Epithelial cell of proximal tubule (primary cell): ENCODE results near the gene PREB. TPM values are rescaled to one million over a fixed set of nuclear protein-coding genes. Genes with fewer than 3 reads are reported as not detected.
A peak's percentile ranks its signal among the peaks of the same experiment; 100 is the strongest.
"Not testable (repeated sequence)": the region's sequence is repeated elsewhere in the genome, so short reads cannot be mapped to it uniquely, and the experiment has no call there.

Source experiments
- DNase-seq: peaks from one replicate; pipeline ENCODE4 v3.0.0-alpha.2; 2011; ENCODE audit warnings: low read depth
- H3K4me3 ChIP-seq: 2 replicates; pipeline ENCODE4 v1.5.1; 2011; ENCODE audit warnings: low read depth, mild to moderate bottlenecking, low read length
- CTCF ChIP-seq: conservative IDR thresholded peaks from 2 replicates; pipeline ENCODE4 v1.5.1; 2012; ENCODE audit warnings: low read depth, mild to moderate bottlenecking, low read length
- total RNA-seq: library from RNA; depleted of rRNA; stranded (reverse); fragments of >200 nt; gene quantifications from 2 replicates; pipeline ENCODE4 v1.2.3, GENCODE V29; 2015

PREB gene
- total RNA-seq = 53.3 and 77.1 TPM in 2 replicates

- peak within 1 kb of the TSS; percentile 75 for H3K4me3 ChIP-seq
- peak; percentile 9 for DNase-seq
- peak; percentile 35 for TF ChIP-seq CTCF
Observed at GRCh38 chr2:27133905-27134780, at the start of gene PREB. Gene PREB, minus strand, starts transcription at chr2:27134636. Its CDS starts 215 bp downstream, at chr2:27134421.

GRCh38 chr2:27184115-27184514, 49.7 kb upstream of the PREB start:
- no peak for TF ChIP-seq CTCF
- no peak overlapping the region for H3K4me3 ChIP-seq
- no peak for DNase-seq

- no peak for TF ChIP-seq CTCF
- DNase-seq = no peak
- no peak overlapping the region for H3K4me3 ChIP-seq
Observed at GRCh38 chr2:27182346-27182745, 47.9 kb upstream of the PREB start.

GRCh38 chr2:27179344-27180000, 45.0 kb upstream of the PREB start:
- H3K4me3 ChIP-seq = no peak overlapping the region
- DNase-seq = no peak
- TF ChIP-seq CTCF = no peak

GRCh38 chr2:27178469-27178868, 44.0 kb upstream of the PREB start:
- DNase-seq = no peak
- no peak for TF ChIP-seq CTCF
- H3K4me3 ChIP-seq = no peak overlapping the region

- no peak for DNase-seq
- TF ChIP-seq CTCF = no peak
- H3K4me3 ChIP-seq = no peak overlapping the region
Observed at GRCh38 chr2:27177441-27178351, 43.3 kb upstream of the PREB start.

- H3K4me3 ChIP-seq, DNase-seq: not testable (repeated sequence)
Observed at GRCh38 chr2:27175781-27176180, 41.3 kb upstream of the PREB start.
